Measurements from ENCODE around the gene MEF2B.

DNA sequence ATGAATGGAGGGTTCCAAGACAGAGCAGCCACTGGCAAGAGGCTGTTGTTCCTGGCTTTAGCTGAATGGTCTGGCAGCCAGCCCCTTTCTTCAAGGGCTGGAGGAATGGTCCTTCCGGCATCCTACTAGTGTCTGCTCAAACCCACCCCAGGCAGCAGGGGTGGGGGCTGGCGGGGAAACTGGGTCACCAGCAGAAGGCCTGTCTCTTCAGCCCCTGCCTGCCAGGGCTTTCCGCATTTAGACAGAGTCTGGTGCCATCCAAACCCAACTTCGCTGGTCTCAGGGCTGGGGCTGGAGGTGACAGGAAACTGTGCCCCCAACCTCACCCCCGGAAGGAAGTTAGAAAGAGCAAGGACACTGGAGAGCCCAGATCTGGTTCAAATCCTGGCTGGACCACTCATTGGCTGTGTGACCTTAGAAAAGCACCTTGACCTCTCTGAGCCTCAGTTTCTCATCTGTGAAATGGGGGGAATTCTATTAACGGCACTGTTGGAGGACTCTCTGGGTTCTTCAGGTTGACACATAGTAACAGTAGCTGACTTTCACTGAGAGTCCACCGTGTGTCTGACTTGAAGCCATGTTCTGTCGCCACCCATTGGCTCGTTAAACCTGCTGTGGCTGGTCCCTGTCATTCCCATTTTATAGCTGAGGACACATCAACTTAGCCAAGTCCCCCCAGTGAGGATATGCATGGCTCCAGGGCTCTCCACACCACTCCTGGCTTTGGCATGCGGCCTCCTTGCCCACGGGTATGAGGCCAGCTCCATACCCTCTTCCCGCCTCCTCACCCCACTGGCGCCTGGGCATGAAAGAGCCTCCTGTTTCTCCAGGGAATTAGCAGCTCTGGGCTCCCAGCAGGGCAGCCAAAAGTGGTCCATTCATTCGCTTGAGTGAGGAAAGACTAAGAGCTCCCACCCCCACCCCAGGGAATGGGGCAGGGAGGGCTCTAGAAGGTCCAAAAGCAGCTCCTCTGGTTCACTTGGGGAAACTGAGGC is 35.6 kb upstream of the MEF2B start:
- TF ChIP-seq, protein P1, sequence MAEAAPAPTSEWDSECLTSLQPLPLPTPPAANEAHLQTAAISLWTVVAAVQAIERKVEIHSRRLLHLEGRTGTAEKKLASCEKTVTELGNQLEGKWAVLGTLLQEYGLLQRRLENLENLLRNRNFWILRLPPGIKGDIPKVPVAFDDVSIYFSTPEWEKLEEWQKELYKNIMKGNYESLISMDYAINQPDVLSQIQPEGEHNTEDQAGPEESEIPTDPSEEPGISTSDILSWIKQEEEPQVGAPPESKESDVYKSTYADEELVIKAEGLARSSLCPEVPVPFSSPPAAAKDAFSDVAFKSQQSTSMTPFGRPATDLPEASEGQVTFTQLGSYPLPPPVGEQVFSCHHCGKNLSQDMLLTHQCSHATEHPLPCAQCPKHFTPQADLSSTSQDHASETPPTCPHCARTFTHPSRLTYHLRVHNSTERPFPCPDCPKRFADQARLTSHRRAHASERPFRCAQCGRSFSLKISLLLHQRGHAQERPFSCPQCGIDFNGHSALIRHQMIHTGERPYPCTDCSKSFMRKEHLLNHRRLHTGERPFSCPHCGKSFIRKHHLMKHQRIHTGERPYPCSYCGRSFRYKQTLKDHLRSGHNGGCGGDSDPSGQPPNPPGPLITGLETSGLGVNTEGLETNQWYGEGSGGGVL (tag by site-specific recombination; IDR thresholded peaks at IDR 0.05): no peak
- TF ChIP-seq ZNF776 (tag by site-specific recombination; IDR thresholded peaks at IDR 0.05; ENCODE audit: borderline replicate concordance) (no peak), ZNF670 (tag by site-specific recombination; IDR thresholded peaks at IDR 0.05; ENCODE audit: low read depth) (no peak), BCL11A (tag by site-specific recombination; IDR thresholded peaks at IDR 0.05; ENCODE audit: low read depth) (no peak), ZNF837 (tag by site-specific recombination; IDR thresholded peaks at IDR 0.05) (no peak), KLF9 (tag by site-specific recombination; IDR thresholded peaks at IDR 0.05; ENCODE audit: low read depth) (no peak), ZNF157 (tag by site-specific recombination; IDR thresholded peaks at IDR 0.05) (no peak), ZFP3 (tag by site-specific recombination; IDR thresholded peaks at IDR 0.05; ENCODE audit: low read depth) (no peak)
- TF ChIP-seq, protein P2, sequence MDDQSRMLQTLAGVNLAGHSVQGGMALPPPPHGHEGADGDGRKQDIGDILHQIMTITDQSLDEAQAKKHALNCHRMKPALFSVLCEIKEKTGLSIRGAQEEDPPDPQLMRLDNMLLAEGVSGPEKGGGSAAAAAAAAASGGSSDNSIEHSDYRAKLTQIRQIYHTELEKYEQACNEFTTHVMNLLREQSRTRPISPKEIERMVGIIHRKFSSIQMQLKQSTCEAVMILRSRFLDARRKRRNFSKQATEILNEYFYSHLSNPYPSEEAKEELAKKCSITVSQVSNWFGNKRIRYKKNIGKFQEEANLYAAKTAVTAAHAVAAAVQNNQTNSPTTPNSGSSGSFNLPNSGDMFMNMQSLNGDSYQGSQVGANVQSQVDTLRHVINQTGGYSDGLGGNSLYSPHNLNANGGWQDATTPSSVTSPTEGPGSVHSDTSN (CRISPR knock-in tag; IDR thresholded peaks at IDR 0.05): no peak
- TF ChIP-seq, protein P3, sequence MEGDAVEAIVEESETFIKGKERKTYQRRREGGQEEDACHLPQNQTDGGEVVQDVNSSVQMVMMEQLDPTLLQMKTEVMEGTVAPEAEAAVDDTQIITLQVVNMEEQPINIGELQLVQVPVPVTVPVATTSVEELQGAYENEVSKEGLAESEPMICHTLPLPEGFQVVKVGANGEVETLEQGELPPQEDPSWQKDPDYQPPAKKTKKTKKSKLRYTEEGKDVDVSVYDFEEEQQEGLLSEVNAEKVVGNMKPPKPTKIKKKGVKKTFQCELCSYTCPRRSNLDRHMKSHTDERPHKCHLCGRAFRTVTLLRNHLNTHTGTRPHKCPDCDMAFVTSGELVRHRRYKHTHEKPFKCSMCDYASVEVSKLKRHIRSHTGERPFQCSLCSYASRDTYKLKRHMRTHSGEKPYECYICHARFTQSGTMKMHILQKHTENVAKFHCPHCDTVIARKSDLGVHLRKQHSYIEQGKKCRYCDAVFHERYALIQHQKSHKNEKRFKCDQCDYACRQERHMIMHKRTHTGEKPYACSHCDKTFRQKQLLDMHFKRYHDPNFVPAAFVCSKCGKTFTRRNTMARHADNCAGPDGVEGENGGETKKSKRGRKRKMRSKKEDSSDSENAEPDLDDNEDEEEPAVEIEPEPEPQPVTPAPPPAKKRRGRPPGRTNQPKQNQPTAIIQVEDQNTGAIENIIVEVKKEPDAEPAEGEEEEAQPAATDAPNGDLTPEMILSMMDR (tag by site-specific recombination; IDR thresholded peaks at IDR 0.05): no peak
- TF ChIP-seq, protein P4, sequence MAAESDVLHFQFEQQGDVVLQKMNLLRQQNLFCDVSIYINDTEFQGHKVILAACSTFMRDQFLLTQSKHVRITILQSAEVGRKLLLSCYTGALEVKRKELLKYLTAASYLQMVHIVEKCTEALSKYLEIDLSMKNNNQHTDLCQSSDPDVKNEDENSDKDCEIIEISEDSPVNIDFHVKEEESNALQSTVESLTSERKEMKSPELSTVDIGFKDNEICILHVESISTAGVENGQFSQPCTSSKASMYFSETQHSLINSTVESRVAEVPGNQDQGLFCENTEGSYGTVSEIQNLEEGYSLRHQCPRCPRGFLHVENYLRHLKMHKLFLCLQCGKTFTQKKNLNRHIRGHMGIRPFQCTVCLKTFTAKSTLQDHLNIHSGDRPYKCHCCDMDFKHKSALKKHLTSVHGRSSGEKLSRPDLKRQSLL (tag by site-specific recombination; IDR thresholded peaks at IDR 0.05): no peak
- TF ChIP-seq, protein P5, sequence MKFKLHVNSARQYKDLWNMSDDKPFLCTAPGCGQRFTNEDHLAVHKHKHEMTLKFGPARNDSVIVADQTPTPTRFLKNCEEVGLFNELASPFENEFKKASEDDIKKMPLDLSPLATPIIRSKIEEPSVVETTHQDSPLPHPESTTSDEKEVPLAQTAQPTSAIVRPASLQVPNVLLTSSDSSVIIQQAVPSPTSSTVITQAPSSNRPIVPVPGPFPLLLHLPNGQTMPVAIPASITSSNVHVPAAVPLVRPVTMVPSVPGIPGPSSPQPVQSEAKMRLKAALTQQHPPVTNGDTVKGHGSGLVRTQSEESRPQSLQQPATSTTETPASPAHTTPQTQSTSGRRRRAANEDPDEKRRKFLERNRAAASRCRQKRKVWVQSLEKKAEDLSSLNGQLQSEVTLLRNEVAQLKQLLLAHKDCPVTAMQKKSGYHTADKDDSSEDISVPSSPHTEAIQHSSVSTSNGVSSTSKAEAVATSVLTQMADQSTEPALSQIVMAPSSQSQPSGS (tag by site-specific recombination; IDR thresholded peaks at IDR 0.05; ENCODE audit: low read depth): no peak

Measured in HEK293 (cell line).